GM12891 (cell line): Measurements from ENCODE around the gene CXCL12.

Source experiments
- POLR2A ChIP-seq: IDR thresholded peaks from 2 replicates; pipeline ENCODE4 v1.6.1; 2011; ENCODE audit warnings: low read depth, low read length, control low read depth
- POLR2AphosphoS5 ChIP-seq: IDR thresholded peaks from 2 replicates; pipeline ENCODE4 v1.6.1; 2011; ENCODE audit warnings: low read depth, low read length, control low read depth
- TAF1 ChIP-seq: IDR thresholded peaks from 2 replicates; pipeline ENCODE4 v1.6.1; 2011; ENCODE audit warnings: low read depth, low read length, control low read depth

DNA sequence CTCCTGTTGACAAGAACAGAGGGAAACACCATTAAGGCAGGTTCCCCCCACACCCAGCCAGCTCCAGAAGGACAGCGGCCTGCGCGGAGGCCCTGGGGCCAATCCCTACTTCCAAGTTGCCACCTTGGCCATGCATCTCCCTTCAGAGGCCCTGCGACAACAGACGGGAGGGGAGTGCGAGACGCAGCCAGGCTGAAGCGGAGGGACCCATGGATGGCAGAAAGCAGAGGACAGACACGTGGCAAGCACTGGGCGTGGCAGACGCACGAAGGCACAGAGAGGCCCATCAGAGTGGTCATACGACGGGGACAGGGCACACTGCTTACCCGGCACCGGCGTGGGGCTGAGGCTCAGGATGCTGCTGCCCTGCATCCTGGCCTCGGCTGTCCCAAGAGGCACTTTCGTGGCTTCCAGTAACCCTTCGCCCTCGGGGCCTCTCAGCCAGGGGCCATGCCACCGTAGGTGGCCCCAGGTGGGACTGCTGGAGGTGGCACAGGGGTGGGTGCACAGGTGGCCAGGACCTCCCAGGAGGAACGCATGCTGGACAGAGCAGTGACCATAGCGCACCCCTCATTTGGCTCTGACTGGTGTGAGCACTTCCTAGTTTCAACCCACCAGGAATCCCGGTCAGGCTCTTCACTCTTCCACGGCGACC, 11.4 kb downstream of the CXCL12 start:
- TF ChIP-seq POLR2A (no peak), POLR2AphosphoS5 (no peak), TAF1 (no peak)
